Measurements from ENCODE around the gene CIAO1.

The CIAO1 gene

DNA sequence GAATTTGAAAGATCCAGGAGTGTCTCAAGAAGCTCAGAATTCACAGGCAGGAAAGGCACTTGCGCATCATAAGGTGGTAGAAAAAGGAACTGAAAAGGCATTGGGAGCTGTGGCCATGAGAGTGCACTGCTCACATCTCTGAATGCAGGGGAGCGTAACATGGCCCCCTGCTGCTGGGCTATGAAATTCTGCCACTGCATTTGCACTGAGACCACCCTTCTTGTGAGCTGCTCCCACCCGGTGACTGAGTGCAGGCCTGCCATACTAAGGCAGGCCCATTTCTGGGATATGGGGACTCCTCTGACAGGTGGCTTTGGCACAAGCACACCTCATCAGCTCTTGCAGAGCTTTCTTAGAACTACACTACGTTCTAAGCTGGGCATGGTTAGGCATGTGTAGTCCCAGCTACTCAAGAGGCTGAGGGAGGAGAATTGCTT lies 32.1 kb upstream of the CIAO1 start:
- no peak for DNase-seq (ENCODE audit: extremely low read depth, low read depth)
- no peak overlapping the region for H3K4me3 ChIP-seq (replicated peaks; ENCODE audit: low read depth, low read length)
- TF ChIP-seq, protein P1, sequence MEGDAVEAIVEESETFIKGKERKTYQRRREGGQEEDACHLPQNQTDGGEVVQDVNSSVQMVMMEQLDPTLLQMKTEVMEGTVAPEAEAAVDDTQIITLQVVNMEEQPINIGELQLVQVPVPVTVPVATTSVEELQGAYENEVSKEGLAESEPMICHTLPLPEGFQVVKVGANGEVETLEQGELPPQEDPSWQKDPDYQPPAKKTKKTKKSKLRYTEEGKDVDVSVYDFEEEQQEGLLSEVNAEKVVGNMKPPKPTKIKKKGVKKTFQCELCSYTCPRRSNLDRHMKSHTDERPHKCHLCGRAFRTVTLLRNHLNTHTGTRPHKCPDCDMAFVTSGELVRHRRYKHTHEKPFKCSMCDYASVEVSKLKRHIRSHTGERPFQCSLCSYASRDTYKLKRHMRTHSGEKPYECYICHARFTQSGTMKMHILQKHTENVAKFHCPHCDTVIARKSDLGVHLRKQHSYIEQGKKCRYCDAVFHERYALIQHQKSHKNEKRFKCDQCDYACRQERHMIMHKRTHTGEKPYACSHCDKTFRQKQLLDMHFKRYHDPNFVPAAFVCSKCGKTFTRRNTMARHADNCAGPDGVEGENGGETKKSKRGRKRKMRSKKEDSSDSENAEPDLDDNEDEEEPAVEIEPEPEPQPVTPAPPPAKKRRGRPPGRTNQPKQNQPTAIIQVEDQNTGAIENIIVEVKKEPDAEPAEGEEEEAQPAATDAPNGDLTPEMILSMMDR (IDR thresholded peaks at IDR 0.05; ENCODE audit: low read depth, low read length, missing control alignments): no peak

DNA sequence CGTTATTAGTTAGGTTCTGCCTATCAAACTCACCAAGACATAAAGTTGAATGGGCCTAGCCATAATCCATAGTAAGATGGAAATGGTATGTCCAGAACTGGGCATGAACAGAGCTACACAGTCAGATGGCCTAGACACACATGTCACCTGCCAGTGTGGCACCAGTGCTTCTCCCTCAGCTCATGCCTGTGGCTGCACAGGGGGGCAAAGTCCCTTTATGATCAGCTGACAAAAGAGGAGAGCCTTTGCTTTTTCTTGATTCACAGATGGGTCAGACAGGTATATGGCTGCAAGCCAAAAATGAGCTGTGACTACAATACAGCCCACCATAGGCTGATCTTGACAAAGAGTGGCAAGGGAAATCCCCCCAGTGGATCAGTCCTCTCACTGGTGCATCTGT lies 29.1 kb upstream of the CIAO1 start:
- H3K4me3 ChIP-seq (replicated peaks; ENCODE audit: low read depth, low read length): no peak overlapping the region
- DNase-seq (ENCODE audit: extremely low read depth, low read depth): no peak
- TF ChIP-seq, protein P1 (IDR thresholded peaks at IDR 0.05; ENCODE audit: low read depth, low read length, missing control alignments): no peak

DNA sequence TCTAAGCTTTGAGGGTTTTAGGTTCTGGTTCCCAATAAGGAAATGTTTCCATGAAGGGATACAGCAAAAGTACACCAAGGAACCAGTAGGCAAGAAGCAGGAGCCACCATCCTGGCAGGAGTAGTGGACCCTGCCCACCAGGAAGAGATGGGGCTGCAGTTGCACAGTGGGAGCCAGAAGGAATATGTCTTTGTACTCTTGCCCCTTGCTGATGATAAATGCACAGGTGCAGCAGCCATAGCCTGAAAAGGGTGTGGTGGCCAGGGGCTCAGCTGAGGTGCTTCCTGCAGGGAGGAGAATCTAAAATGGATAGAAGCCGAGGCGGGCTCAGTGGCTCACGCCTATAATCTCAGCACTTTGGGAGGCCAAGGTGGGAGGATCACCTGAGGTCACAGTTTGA lies 27.8 kb upstream of the CIAO1 start:
- DNase-seq (ENCODE audit: extremely low read depth, low read depth): no peak
- TF ChIP-seq, protein P1 (IDR thresholded peaks at IDR 0.05; ENCODE audit: low read depth, low read length, missing control alignments): no peak
- no peak overlapping the region for H3K4me3 ChIP-seq (replicated peaks; ENCODE audit: low read depth, low read length)

DNA sequence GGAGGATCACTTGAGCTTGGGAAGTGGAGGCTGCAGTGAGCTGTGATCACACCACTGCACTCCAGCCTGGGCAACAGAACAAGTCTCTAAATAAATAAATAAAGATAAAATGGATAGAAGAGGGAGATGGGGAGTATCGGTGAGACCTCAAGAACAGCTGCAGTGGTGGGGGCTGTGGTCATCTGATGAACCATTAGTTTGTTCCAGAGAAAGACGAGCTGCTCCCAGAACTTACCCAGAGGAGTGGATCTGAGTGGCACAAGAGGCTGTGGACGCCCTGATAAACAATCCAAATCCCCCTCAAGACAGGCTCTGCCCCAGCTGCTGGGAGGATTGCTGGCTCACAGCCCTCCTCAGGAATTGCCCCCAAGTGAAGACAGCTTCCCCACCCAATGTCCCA lies 26.9 kb upstream of the CIAO1 start:
- TF ChIP-seq, protein P1 (IDR thresholded peaks at IDR 0.05; ENCODE audit: low read depth, low read length, missing control alignments): no peak
- no peak for DNase-seq (ENCODE audit: extremely low read depth, low read depth)
- no peak overlapping the region for H3K4me3 ChIP-seq (replicated peaks; ENCODE audit: low read depth, low read length)

DNA sequence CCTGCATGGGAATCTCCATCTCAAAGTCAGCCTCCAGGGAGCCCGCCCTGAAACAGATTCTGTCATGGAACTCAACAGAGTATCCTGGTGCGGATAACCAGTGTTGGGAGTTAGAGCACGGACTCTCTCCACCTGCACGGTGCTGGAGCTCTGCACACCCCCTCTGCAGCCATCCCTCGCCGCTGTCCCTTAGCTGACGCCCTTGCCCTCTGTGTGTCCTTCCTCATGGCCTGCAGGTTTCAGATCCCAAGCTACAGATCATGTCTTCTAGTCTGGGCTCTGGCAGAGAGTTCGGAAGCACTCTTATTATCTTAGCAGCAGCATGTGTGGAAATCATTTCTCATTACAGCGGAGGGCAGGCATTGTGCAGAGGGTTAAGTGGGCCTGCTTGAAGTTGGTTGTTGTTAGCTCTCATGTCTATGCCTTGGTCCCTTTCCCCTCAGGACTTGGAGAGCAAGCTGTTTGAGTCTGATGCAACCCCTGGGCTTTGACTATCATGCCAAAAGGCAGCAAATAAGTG lies 26.2 kb upstream of the CIAO1 start:
- no peak for DNase-seq (ENCODE audit: extremely low read depth, low read depth)
- TF ChIP-seq, protein P1 (IDR thresholded peaks at IDR 0.05; ENCODE audit: low read depth, low read length, missing control alignments): no peak

DNA sequence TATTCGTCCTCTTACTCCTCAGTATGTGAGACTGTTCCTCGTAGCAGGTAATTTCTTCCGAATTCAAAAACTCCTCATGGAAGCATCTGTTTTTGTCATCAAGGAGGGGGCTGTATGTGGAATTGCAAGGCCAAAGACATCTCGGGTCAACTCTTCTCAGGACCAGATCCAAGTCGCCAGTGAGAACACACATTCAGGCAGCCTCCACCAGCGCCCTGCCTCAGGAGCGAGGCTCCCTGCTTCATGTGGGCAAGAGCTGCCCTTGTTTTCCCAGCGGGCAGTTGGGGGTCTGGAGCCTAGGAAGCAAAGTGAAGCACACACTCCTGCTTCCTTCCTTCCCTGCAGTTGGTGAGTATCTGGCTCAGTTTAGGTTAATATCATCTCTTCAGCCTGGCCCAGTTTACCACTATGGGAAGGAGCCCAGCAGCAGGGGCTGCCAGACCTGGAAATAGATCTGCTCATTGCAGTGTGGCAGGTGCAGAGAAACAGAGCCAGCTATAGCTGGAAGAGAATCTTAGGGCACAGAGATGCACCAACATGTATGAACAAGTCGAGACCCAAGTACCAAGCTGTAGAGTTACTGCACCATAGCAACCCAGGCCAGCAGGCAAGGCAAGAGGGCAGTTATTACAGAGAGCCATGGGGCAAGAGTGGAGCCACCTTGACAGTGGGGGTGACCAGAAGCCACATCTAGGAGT lies 25.5 kb upstream of the CIAO1 start:
- TF ChIP-seq, protein P1 (IDR thresholded peaks at IDR 0.05; ENCODE audit: low read depth, low read length, missing control alignments): no peak
- no peak for DNase-seq (ENCODE audit: extremely low read depth, low read depth)
- no peak overlapping the region for H3K4me3 ChIP-seq (replicated peaks; ENCODE audit: low read depth, low read length)

More for the DNA sequence above, 26.2 kb upstream of the CIAO1 start:
- no peak overlapping the region for H3K4me3 ChIP-seq (replicated peaks; ENCODE audit: low read depth, low read length)

All from HFF-Myc (cell line).